Aorta (tissue), 5 donors: ENCODE data around the gene RIN3. TPM values are rescaled to one million over a fixed set of nuclear protein-coding genes. Genes with fewer than 3 reads are reported as not detected.
"Not testable (repeated sequence)": the region's sequence is repeated elsewhere in the genome, so short reads cannot be mapped to it uniquely, and the experiment has no call there.

Source experiments
- ATAC-seq: fragments of 200-7000 bp; cut with Tn5 transposase; one replicate; pipeline ENCODE4 v1.9.1; 2022; ENCODE audit warnings: moderate library complexity; ENCODE audit not compliant: low FRiP score
- DNase-seq, 2 donors: peaks; one replicate each; pipeline ENCODE4 v3.0.0-alpha.2; 2020
- H3K27ac ChIP-seq, 2 donors: one replicate each; pipeline ENCODE4 v1.5.1; 2013; ENCODE audit warnings: low read length in 2 of 2, mild to moderate bottlenecking in 2 of 2, moderate library complexity in 2 of 2, control low read depth in 1 of 2, inconsistent platforms in 1 of 2, low read depth in 1 of 2
- H3K27me3 ChIP-seq, 2 donors: one replicate each; pipeline ENCODE4 v1.6.1; 2013; ENCODE audit warnings: control low read depth in 1 of 2, low read length in 1 of 2, mild to moderate bottlenecking in 1 of 2, moderate library complexity in 1 of 2; ENCODE audit not compliant: insufficient read depth in 2 of 2, control insufficient read depth in 1 of 2
- H3K36me3 ChIP-seq, 2 donors: one replicate each; pipeline ENCODE4 v1.6.1; 2013; ENCODE audit warnings: control low read depth in 1 of 2, low read length in 1 of 2, mild to moderate bottlenecking in 1 of 2; ENCODE audit not compliant: insufficient read depth in 2 of 2, control insufficient read depth in 1 of 2
- H3K4me1 ChIP-seq, 2 donors: one replicate each; pipeline ENCODE4 v1.6.1; 2013; ENCODE audit warnings: low read length in 2 of 2, control low read depth in 1 of 2, mild to moderate bottlenecking in 1 of 2, moderate library complexity in 1 of 2; ENCODE audit not compliant: insufficient read depth in 2 of 2, control insufficient read depth in 1 of 2
- H3K4me3 ChIP-seq, 2 donors: one replicate each; pipeline ENCODE4 v1.5.1; 2013; ENCODE audit warnings: low read length in 2 of 2, control low read depth in 1 of 2, mild to moderate bottlenecking in 1 of 2
- H3K9me3 ChIP-seq: one replicate; pipeline ENCODE4 v1.6.1; 2013; ENCODE audit warnings: mild to moderate bottlenecking, low read length; ENCODE audit not compliant: control insufficient read depth
- WGBS, 2 donors: extraction: QIAGEN DNeasy Blood & Tissue Kit; methylation state at CpG; one replicate each; pipeline ENCODE4 v1.1.7; 2013; 5-methylcytosine and 5-hydroxymethylcytosine counted together
- intact Hi-C, 2 donors: fragments of 100-400 bp; cut with DNase I; formaldehyde crosslinking; loops; one replicate each; pipeline versions ENCODE4 v1.14.2 to v1.15.0; 2022
- polyA plus RNA-seq, 2 donors: library from polyadenylated mRNA; stranded (reverse); fragments of 200-250 nt; gene quantifications; one replicate each; pipeline ENCODE4 v1.2.3, GENCODE V29; 2013
- total RNA-seq, 2 donors: library from RNA; stranded (reverse); fragmentation: NEBNext Ultra II Directional; extraction: Animal tissue kit (Norgen Biotek cat#: 25700); gene quantifications; one replicate each; pipeline ENCODE4 v1.2.1, GENCODE V29; 2021
- donor health status: healthy with polysubstance abuse.
- donor health status: Bipolar disorder and iron deficiency.
- donor health status: DM: no; HTN: no; CAD: no.
- donor health status: DM: no; HTN: no; CAD: no.
- donor health status: DM: yes; HTN: yes; CAD: no.

The RIN3 gene
- total and polyA plus RNA-seq, 4 donors, result 10.5 to 53.8 (median 30.1) TPM

DNA sequence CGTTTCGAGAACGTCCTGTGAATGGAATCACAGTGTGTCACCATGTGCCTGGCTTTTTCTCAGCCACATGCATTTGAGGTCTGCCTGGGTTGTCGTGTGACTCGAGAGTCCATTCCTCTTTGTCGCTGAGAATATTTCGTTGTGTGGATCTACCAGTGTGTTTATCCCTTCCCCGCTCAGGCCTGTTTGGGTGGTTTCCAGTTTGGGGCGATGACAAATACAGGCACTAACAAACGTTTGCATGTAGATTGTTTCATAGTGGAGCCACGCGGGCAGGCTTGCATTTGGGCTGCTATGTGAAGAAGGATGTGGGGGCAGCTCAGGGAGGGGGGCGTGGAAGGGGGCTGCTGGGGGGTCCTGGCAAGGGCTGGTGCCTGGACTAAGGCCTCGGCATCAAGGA, 14.1 kb downstream of the RIN3 start:
- WGBS, 2 donors, result 70 to 74% methylated on average over 14 of the region's 14 CpGs
- Histone ChIP-seq H3K4me3 (no peak overlapping the region), H3K36me3 (no peaks in the 10 kb centered on the region), H3K4me1 (peaks cover 0 to 2% of the 10 kb centered on the region in 2 donors), H3K9me3 (no peaks in the 10 kb centered on the region), H3K27me3 (no peaks in the 10 kb centered on the region), H3K27ac (no peak overlapping the region)
- intact Hi-C loops, result no loop called here
- DNase-seq, result no peak
- ATAC-seq, result no peak

DNA sequence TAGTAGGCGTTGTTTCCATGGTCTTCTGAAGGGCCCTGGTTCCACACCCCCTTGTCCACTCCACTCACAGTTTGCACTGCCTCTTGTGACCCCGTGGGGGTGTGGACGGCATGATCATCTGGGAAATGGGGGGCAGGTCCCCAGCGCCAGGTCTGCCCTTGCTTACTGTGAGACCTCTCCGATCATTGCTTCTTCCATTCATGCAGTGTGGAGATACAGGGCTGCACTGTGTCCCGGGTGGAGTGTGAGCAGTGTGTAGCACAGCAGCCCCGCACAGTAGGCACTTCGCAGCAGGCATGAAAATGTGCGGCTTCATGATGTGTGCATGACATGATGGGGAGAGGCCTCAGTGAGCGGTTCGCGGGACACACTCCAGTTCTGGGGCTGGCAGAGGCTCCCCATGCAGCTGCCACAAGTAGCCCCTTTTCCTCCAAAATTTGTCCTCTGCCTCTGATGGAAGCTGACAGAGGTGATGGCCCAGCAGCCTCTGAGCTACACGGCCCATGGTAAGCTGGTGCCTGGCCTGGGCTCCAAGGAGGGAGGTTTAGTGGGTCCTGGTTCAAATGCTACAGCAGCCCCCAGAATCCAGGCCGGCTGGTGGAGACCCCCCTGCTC, 15.0 kb downstream of the RIN3 start:
- ATAC-seq, result no peak
- H3K4me1 ChIP-seq, result peaks cover 0 to 2% of the 10 kb centered on the region in 2 donors

DNA sequence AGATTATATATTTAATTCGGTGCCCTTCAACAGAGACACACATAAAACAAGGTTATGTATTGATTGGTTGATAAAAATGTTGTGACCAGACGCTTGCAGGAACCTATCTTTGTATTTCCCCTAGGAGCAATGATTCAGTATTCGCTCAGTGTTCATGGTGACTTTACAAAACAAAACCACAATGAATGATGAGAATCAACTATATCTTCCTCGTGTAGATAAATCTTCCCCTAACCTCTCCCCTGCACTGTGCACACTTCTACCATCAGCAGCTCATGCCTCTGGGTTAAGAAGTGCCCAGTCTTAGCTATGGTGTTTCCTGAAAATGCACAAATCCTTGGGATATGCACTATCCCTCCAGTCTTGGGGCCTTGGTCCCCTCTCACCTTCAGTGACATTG, 16.3 kb downstream of the RIN3 start:
- Histone ChIP-seq H3K27ac (no peak overlapping the region), H3K36me3 (no peaks in the 10 kb centered on the region), H3K9me3 (no peaks in the 10 kb centered on the region), H3K4me3 (no peak overlapping the region), H3K4me1 (no peaks in the 10 kb centered on the region), H3K27me3 (no peaks in the 10 kb centered on the region)
- 82% methylated on average over 4 of the region's 4 CpGs for WGBS, 2 donors
- DNase-seq, result no peak
- intact Hi-C loops, result no loop called here
- no peak for ATAC-seq

More for the DNA sequence above, 15.0 kb downstream of the RIN3 start:
- intact Hi-C loops, result no loop called here
- Histone ChIP-seq H3K9me3 (no peaks in the 10 kb centered on the region), H3K4me3 (no peak overlapping the region), H3K36me3 (no peaks in the 10 kb centered on the region), H3K27me3 (no peaks in the 10 kb centered on the region), H3K27ac (no peak overlapping the region)
- 92 to 93% methylated on average over 14 of the region's 14 CpGs for WGBS, 2 donors
- no peak for DNase-seq

DNA sequence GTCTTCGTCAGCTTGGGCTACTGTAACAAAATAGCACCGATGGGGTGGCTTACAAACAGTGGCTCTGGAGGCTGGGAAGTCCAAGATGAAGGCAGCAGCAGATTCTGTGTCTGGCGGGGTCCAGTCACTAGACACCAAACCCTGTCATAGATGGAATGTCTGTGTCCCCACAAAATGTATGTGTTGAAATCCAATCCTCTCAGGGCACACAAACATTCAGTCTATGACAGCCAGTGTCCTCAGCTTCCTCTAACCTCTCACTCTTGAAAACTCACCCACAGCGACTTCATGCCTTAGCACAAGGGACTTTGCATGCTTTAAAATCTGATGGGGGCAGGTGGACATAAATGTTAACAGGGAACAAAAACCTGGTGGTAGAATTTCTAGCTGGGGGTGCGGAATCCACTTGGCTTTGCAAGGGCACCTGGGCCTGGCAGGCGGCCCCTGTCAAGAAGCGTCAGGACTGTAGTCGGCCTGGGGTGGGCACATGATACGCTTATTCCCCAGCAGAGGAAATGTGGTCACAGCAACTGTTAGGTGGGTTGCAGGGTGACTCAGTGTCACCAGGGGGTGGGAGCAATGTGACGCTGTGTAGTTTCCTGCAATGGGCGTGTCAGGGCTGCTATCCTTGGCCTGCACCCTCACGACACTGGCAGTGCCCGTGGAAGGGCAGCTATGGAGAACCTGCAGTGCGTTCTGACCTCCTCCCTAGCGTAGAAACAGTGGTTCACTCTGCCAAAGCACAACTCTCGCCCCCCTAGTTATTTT, 17.7 kb downstream of the RIN3 start:
- WGBS, 2 donors, result 86% methylated on average over 16 of the region's 16 CpGs
- ATAC-seq (peak; percentile 52), DNase-seq (no peak)
- Histone ChIP-seq H3K27me3 (no peaks in the 10 kb centered on the region), H3K27ac (no peak overlapping the region), H3K36me3 (no peaks in the 10 kb centered on the region), H3K9me3 (no peaks in the 10 kb centered on the region), H3K4me1 (no peaks in the 10 kb centered on the region), H3K4me3 (no peak overlapping the region)
- intact Hi-C loops, result no loop called here

DNA sequence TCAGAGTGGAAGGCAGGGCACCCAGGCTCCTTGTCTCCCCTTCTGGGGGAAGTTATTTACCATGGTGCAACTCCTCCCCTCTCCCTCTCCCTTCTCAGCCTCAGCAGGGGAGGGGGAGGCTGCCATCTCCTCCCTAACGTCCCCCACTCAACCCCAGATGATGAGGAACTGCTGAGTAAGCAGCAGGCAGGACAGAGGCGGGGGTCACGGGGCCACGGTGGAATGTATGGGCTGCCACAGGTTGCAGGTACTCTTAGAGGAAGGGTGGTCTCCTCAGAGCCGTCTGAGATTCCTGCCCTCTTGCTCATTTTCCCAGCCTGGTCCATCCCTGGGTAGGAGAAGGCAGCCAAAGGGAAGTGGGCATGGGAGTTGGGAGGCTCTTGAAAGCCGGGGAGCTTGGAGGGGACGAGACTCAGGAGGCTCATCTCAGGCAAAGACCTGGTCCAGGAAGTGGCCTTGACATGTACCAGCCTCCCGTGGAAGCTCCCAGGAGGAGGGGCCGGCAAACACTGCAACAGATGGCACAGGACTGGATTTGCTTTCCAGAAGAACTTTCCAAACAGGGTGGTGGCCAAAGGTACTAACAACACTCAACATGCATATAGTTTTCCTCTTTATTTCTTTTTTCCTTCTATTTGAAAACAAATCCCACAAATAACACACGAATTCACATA, 19.0 kb downstream of the RIN3 start:
- Histone ChIP-seq H3K4me3 (no peak overlapping the region), H3K4me1 (no peaks in the 10 kb centered on the region), H3K36me3 (no peaks in the 10 kb centered on the region), H3K9me3 (no peaks in the 10 kb centered on the region), H3K27me3 (no peaks in the 10 kb centered on the region), H3K27ac (no peak overlapping the region)
- WGBS, 2 donors, result 58 to 68% methylated on average over 10 of the region's 10 CpGs
- DNase-seq, result no peak
- no peak for ATAC-seq
- intact Hi-C loops, result no loop called here

DNA sequence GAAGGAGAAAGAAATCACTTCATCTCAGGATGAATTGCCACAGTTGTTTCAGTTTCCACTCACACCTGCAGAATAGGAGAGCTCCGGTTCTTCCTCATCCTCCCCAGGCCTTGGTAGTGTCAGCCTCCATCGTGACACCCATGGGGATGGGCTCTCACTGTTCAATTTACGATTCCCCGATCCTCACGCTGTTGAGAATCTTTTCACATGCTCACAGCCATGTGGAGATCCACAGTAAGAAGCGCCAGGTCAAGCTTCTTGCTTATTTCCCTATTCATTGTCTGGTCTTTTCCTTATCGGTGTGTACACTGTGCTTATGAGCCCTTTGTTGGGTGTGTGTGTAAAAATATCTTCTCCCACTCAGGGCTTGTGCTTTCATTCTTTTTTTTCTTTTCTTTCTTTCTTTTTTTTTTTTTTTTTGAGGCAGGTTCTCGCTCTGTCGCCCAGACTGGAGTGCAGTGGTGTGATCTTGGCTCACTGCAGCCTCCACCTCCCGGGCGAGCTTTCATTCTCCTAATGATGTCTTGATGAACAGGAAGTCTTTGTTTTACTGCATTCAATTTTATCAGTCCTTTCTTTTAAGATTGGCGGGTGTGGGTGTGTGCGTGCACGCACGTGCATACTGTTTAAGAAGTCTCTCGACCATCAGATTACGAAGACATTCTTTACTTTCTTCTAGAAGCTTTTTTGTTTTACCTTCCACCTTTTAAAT, 21.5 kb downstream of the RIN3 start:
- no peak for DNase-seq
- H3K4me3 ChIP-seq, result no peak overlapping the region
- no peaks in the 10 kb centered on the region for H3K27me3 ChIP-seq
- intact Hi-C loops, result no loop called here
- no peaks in the 10 kb centered on the region for H3K9me3 ChIP-seq
- H3K4me1 ChIP-seq, result peaks cover 0 to 2% of the 10 kb centered on the region in 2 donors
- ATAC-seq, result no peak
- H3K36me3 ChIP-seq, result no peaks in the 10 kb centered on the region
- no peak overlapping the region for H3K27ac ChIP-seq
- 58 to 73% methylated on average over 16 to 17 of the region's 17 CpGs for WGBS, 2 donors

DNA sequence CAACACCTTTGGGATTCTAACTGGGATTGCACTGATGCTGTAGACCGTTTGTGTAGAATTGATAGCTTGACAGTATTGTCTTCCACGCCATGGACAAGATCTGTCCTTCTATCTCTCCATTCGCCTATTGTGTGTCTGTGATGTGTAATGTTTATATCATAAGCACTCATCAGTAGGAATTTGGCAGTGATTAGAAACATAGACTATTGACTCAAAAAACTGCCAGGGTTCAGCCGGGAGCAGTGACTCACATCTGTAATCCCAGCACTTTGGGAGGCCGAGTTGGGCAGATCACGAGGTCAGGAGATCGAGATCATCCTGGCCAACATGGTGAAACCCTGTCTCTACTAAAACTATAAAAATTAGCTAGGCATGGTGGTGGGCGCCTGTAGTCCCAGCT, 22.6 kb downstream of the RIN3 start:
- ATAC-seq, DNase-seq: not testable (repeated sequence)

DNA sequence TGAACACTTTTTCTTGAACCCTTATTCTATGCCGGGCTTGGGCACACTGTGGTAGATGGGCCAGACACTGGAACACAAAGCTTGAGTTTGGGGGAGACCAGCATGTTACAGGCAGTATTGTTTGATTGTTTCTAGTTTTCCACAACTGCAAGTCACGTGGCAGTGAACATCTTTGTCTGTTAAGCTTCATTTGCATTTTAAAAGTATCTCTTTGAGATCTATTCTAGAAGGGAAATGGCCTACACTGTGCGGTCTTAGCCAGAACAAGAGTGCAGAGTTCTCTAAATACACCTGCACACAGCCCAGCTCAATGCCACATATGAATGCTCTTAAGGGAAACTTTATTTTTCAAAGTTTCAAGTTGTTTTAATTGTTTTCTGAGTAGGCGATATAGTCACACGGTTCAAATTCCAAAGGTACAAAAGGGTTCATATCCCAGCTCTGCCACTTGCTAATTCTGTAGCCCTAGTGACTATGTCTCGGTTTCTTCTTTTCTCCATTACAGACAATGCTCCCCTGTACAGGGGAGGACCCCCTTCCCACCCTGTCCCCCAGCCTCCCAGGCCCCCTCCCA, 24.9 kb downstream of the RIN3 start:
- intact Hi-C loops, result no loop called here
- Histone ChIP-seq H3K27me3 (no peaks in the 10 kb centered on the region), H3K4me1 (peaks cover 0 to 2% of the 10 kb centered on the region in 2 donors), H3K9me3 (no peaks in the 10 kb centered on the region), H3K27ac (no peak overlapping the region), H3K36me3 (no peaks in the 10 kb centered on the region), H3K4me3 (no peak overlapping the region)
- no peak for ATAC-seq
- no peak for DNase-seq
- 86 to 90% methylated on average over 6 of the region's 6 CpGs for WGBS, 2 donors

More for the DNA sequence above, 22.6 kb downstream of the RIN3 start:
- H3K4me1 ChIP-seq, intact Hi-C loops, H3K27ac ChIP-seq, H3K27me3 ChIP-seq, H3K36me3 ChIP-seq, H3K4me3 ChIP-seq, H3K9me3 ChIP-seq: not testable (repeated sequence)
- 51 to 52% methylated on average over 8 of the region's 8 CpGs for WGBS, 2 donors
